BE2C (cell line): ENCODE results near the gene GFOD1.
"Not testable (repeated sequence)": the region's sequence is repeated elsewhere in the genome, so short reads cannot be mapped to it uniquely, and the experiment has no call there.

Experiments used
- DNase-seq: peaks from one replicate; pipeline ENCODE4 v3.0.0-alpha.2; 2020
- H3K27me3 ChIP-seq: fragments of 250-450 bp; sonication (Bioruptor Pico); 2 replicates; pipeline ENCODE4 v1.5.1; 2020; ENCODE audit warnings: mild to moderate bottlenecking
- H3K36me3 ChIP-seq: fragments of 250-450 bp; sonication (Bioruptor Pico); 2 replicates; pipeline ENCODE4 v1.5.1; 2020; ENCODE audit warnings: mild to moderate bottlenecking
- H3K4me1 ChIP-seq: fragments of 250-450 bp; sonication (Bioruptor Pico); 2 replicates; pipeline ENCODE4 v1.5.1; 2020
- H3K4me3 ChIP-seq: 2 replicates; pipeline ENCODE4 v1.5.1; 2011; ENCODE audit warnings: low read depth, low read length
- H3K9me3 ChIP-seq: fragments of 250-450 bp; sonication (Bioruptor Pico); 2 replicates; pipeline ENCODE4 v1.5.1; 2020
- TF ChIP-seq, protein P1 (sequence below): IDR thresholded peaks from 2 replicates; pipeline ENCODE4 v1.5.1; 2012; ENCODE audit warnings: mild to moderate bottlenecking, low read depth, low read length

Gene GFOD1

DNA sequence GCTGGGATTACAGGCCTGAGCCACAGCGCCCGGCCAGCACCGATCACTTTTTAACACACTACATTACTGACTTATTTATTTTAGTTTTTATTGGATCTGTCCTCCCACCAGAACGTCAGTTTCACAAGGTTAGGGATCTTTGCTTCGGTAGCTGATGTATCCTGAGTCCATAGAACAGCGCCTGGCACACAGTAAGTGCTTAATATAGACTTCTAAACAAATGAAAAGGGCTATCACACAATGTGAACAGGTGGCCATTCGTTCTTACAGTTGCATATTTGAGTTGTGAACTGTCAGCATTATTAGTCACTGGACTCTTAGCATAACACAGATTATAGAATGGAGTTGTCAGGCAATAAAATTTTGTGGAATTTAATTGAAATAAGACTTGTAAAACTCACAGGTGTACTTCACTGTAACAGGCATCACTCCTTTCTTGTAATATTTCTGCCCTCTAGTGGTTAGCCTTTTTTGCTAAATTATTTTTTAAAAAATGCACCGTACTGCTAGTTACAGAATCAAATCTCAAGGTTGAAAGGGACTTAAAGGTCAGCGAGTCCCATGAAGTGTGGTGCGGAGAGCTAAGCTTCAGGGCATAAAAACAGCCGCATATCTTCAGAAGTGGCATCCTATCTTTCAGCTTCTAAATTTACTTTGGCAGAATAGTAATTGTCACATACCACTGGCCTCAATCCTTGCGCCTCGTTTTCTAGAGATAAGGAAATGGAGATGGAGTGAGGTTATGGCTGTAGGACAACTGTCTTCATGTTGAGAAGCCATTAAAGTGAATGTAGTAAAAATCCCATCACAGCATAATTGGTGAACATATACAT lies 155.7 kb downstream of the GFOD1 start:
- H3K27me3 ChIP-seq = no peaks in the 10 kb centered on the region
- no peaks in the 10 kb centered on the region for H3K36me3 ChIP-seq
- no peak for DNase-seq
- H3K9me3 ChIP-seq = no peaks in the 10 kb centered on the region
- peaks cover 4% of the 10 kb centered on the region; the same call in 1 of the 2 replicates for H3K4me1 ChIP-seq
- H3K4me3 ChIP-seq = no peak overlapping the region
- TF ChIP-seq, protein P1, sequence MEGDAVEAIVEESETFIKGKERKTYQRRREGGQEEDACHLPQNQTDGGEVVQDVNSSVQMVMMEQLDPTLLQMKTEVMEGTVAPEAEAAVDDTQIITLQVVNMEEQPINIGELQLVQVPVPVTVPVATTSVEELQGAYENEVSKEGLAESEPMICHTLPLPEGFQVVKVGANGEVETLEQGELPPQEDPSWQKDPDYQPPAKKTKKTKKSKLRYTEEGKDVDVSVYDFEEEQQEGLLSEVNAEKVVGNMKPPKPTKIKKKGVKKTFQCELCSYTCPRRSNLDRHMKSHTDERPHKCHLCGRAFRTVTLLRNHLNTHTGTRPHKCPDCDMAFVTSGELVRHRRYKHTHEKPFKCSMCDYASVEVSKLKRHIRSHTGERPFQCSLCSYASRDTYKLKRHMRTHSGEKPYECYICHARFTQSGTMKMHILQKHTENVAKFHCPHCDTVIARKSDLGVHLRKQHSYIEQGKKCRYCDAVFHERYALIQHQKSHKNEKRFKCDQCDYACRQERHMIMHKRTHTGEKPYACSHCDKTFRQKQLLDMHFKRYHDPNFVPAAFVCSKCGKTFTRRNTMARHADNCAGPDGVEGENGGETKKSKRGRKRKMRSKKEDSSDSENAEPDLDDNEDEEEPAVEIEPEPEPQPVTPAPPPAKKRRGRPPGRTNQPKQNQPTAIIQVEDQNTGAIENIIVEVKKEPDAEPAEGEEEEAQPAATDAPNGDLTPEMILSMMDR = peak; percentile 53

DNA sequence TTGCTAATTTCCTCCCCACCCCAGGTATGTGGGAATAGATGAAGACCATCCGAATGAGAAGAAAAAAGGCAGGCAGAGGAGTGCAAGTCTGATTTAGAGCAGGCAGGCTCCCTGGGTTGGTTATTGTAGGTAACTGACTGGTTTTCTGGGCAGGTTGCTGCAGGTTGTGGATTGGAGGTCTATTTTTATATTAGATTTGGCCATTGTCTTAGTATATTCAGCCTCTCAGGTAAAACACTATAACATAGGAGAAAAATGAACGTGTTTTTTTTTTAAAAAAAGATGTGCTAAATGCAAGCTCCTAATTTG lies 158.6 kb downstream of the GFOD1 start:
- Histone ChIP-seq H3K9me3 (no peaks in the 10 kb centered on the region), H3K36me3 (no peaks in the 10 kb centered on the region), H3K4me3 (peak overlapping the region; percentile 67), H3K27me3 (no peaks in the 10 kb centered on the region), H3K4me1 (no peaks in the 10 kb centered on the region)
- DNase-seq = no peak
- TF ChIP-seq, protein P1 = no peak

DNA sequence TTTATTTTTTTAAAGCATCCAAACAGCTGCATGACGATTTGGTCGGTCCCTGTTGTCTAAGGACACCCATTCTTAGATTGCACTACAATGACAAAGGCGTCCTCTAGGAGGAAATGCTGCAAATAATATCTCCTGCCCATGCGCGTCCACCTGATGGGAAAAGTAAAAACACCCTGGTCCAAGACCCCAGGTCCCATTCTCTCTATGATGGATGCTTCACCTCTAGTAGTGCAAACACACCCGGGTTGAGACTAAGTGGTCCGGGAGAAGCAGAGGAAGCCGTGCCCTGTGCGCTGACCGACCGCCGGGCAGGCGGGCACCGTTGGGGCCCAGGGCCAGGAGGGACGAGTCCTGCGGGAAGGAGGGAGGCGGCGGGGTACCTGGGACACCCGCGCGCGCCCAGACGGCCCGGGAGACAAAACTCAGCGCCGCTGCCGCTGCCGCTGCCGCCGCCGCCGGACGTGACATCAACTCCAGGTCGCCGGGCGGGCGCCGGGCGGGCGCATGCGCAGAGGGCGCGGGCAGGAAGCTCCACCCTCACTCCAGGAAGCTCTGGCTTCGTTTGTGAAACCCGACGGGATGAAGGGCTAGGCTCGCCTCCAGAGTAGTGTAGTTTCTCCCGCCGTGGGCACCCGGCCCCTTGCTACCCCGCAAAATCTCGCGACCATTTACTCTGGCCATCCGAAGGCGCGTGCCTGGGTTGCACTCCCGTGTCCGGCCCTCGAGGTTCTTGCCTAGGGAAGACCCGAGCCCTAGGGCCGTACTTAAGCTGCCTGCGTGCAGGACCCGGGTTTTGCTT lies 159.1 kb downstream of the GFOD1 start, which contains the start of gene TBC1D7:
TBC1D7 (minus strand) TSS at position 462 of the 799 bp plus-strand sequence. CDS start 1,639 bp downstream, outside the sequence.
- DNase-seq = peak; percentile 94
- Histone ChIP-seq H3K4me3 (peak within 1 kb of the TSS; percentile 67), H3K4me1 (no peaks in the 10 kb centered on the region), H3K36me3 (no peaks in the 10 kb centered on the region), H3K27me3 (no peaks in the 10 kb centered on the region), H3K9me3 (no peaks in the 10 kb centered on the region)
- TF ChIP-seq, protein P1 = peak; percentile 8; the same call in 1 of the 2 replicates

DNA sequence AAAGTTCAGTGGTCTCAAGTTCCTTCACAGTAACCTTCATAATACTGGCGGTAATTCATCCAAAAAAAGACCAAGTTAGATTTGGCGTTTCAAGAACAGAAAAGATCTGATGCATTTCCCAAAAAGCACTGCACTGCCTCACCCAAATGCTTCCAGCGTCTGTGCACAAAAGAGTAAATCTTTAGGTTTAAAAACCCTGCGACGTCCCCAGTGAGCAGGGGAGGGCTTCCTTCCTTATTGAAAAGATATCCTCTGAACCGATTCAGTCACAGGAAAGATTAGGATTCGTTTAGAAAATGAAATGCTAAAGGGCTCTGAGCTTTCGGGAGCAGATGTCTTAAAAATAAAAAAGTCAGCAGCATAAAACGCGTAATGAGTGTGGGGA lies 159.7 kb downstream of the GFOD1 start:
- H3K4me3 ChIP-seq = peak overlapping the region; percentile 67
- H3K4me1 ChIP-seq = no peaks in the 10 kb centered on the region
- no peaks in the 10 kb centered on the region for H3K9me3 ChIP-seq
- TF ChIP-seq, protein P1 = no peak
- H3K36me3 ChIP-seq = no peaks in the 10 kb centered on the region
- DNase-seq = no peak
- H3K27me3 ChIP-seq = no peaks in the 10 kb centered on the region

DNA sequence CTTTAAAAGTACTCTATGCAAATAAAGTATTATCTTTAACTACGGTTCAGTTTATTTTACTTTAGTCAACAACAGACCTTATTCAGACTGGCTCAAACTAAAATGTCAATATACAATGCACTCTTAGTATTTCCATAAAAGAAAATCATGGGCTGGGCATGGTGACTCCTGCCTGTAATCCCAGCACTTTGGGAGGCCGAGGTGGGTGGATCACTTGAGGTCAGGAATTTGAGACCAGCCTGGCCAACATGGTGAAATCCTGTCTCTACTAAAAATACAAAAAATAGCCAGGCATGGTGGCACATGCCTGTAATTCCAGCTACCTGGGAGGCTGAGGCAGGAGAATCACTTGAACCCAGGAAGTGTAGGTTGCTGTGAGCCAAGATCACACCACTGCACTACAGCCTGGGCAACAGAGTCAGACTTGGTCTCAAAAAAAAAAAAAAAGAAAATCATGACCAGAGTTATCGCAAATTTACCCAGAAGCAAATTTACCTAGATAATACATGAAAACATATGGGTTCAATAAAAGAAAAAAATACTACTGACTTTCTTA lies 161.3 kb downstream of the GFOD1 start:
- H3K27me3 ChIP-seq, H3K4me1 ChIP-seq, H3K9me3 ChIP-seq, H3K36me3 ChIP-seq, DNase-seq, H3K4me3 ChIP-seq: not testable (repeated sequence)

DNA sequence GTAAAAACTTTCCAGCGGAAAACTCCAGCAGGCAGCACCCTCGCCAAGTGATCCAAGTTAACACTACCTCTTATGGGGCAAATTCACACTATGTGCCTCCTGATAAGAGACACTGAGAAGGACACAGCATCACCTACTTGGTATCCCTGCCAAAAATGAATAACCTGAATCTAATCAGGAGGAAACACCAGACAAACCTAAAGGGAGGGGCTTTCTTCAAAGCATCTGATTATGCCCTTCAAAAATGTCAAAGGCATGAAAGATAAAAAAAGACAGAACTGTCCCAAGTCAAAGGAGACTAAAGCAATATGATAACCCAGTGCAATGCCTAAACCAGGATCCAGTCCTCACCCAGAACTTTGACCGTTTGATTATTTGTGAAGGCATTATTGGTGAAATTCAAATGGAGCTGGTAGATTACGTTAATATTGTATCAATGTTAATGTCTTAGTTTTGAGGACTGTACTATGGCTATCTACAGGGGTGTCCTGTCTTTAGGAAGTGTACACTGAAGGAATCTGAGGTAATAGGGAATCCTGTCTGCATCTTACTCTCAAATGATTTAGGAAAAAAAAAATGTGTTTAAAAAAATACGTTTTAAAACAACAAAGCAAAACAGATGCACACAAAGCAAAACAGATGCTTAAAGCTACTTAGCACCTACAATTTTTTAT lies 167.4 kb downstream of the GFOD1 start:
- Histone ChIP-seq H3K9me3 (no peaks in the 10 kb centered on the region), H3K4me1 (no peaks in the 10 kb centered on the region), H3K27me3 (no peaks in the 10 kb centered on the region), H3K4me3 (no peak overlapping the region), H3K36me3 (peaks cover 12% of the 10 kb centered on the region)
- TF ChIP-seq, protein P1 = no peak
- no peak for DNase-seq
